NCI-H2196 treated with DMSO at 0.1 percent for 48 hours (cell line): ENCODE measurements around the gene ACER2.

Experiments
- DNase-seq: peaks from one replicate; lab custom pipeline; 2025; ENCODE audit not compliant: unreplicated experiment; lab: John Stamatoyannopoulos, UW

Gene ACER2

DNA sequence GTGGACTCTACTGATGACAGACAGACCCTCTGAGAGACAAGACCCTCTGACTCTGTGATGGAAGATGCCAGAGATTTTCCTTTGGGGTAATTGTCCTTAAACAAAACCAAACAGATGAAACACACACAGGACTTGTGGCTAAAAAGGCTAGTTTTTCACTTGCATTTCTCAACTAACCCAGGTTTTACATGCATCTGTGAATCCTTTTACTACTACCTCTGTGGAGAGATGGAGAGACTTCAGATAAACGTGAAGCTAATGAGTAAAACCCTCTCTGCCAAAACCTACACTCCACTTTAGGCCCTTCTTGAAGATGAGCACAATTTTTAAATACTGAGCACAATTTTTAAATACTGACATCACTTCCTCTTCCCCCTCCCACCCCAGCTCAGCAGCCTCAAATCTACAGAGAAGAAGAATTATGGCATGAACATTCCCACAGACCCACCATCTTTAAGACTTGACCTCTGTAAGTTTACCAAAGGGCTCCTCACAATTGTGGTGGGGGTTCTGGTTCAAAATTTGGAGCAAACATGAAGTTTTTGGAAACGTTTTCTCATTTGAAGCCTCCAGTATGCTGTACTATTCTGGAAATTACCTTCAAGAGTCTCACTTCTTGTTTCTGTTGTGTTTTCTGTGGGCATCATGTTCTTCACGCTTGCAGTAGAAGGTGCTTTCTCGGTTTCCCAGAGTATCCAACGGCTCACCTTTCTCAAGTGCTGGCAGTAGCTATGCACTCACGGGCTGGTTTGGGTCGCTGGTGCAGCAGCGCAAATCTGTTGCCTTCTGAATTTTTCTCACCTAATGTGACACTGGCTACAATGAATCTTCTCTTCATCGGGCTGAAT is 42.7 kb downstream of the ACER2 start:
- no peak for DNase-seq

- no peak for DNase-seq
Measured at GRCh38 chr9:19456426-19456825, 47.6 kb downstream of the ACER2 start.

DNA sequence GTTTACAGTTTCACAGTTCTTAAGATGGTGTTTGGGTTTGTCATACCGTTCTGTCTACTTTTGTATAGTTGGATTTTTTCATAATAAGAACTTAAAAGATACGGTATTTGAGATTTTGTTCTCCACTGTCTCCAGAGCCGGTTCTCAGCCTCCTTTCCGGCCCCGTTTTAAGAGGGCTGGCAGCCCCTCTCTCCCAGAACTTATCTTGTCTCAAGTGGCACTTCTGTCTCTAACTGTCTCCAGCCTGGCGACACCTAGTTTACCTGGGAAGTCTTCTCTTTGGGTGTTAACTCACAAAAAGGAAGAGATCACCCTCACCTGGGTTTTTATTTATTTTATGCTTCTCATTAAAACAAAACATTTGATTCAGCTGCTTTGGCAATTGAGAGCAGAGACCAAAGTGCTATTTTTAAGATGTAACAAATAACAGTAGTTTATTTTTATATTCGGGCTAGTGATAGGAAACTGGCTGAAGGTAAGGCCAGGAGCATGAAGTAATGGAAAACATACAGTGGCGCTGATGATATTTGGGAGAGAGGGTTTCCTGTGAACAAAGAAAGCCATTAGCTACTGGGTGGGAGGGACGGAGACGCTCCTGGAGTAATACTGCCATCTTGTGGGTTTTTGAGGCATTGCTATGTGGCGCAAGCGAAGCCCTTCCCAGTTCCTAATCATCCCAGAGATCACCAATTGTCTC is 48.3 kb downstream of the ACER2 start:
- peak; percentile 73 for DNase-seq

DNA sequence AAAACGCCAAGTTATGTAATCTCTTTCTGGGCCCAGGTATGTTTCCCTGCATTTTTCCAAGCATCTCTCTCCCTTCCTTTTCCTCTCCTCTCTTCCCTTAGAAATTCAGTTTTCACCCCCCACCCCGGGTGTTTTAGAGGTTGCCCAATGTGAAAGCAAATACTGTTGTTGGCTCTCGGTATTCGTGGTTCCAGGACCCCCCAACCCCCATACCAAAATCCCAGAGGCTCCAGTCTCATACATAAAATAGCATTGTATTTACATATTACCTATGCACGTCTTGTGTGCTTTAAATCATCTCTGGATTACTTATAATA is 48.8 kb downstream of the ACER2 start:
- DNase-seq: no peak

GRCh38 chr9:19460243-19460642 is 51.4 kb downstream of the ACER2 start:
- no peak for DNase-seq

DNA sequence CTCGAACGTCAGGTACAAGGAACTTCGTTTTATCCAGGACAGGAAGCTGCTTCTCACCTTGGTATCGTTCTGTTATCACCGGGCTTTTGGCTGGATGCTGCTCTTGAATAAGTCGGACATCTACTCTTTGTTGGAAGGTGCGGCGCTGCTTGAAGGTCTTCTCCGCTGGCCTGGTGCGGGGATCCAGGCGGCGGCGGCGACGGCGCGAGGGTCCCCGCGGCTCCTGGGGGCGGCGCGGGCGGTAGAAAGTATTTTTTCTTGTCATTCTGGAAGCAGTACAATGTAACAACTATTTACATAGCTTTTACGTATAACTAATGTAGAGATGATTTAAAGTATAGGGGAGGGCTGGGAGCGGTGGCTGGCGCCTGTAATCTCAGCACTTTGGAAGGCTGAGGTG is 52.3 kb downstream of the ACER2 start:
- DNase-seq: no peak

DNA sequence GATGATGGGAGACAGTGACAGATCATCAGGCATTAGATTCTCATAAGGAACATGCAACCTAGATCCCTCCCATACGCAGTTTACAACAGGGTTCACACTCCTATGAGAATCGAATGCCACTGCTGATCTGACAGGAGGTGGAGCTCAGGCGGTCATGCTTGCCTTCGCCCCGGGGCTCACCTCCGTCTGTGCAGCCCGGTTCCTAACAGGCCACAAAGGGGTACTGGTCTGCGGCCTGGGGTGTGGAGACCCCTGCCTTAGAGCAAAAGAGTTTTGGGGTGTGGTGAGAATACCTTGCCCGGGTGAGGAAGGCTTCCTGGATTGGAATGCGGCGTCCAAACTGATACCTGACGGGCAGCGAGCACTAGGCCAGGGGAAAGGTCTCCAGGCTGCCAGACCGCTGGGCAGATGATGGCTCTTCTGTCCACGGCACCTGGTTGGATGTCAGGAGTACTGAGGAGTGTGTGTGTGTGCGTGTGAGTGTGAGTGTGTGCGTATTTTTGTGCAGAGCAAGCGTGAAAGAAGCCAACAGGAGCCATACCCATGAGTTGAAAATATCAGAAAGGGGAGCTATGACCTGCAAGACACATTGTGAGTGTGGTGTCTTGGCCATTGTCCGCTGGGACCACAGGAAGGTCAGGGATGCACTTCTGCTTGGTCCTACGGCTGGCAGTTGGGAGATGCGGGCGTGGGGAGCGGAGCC is 55.4 kb downstream of the ACER2 start:
- no peak for DNase-seq

DNA sequence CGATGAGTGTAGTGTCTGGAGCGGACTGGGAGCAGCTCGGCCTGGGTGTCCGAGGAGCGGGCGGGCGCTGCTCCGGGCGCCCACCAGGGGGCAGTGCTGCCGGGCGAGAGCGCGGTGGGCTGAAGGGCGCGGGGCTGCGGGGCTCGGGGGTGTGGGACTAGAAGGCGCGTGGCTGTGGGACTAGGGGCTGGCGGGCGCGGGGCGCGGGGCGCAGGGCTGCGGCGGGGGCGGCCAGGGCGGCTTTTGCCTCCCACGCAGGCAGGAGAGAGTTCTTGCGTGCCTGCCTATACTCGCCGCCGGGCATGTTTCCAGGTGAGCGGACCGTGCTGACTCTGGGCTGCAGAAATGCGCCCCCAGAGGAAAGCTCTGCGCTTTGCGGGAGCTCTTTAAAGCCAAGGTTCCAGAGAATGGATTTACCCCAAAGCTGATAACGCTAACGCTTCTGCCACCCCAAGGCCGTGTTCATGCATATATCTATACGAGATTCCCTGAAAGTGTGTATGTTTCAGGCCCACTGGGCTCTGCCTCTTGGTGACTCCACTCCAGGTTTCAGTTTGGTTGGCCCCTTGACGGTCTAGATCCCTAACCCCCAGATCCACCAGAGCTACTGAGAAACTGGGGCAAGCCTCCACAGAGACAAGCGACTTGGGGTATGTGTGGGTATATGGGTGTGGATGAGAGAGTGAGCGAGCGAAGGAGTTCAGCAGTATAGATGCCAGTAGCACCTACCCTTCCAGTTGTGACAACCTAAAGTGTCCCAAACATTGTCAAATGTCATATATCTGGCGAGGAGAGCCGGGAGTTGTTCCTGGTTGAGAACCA is 56.2 kb downstream of the ACER2 start:
- no peak for DNase-seq

DNA sequence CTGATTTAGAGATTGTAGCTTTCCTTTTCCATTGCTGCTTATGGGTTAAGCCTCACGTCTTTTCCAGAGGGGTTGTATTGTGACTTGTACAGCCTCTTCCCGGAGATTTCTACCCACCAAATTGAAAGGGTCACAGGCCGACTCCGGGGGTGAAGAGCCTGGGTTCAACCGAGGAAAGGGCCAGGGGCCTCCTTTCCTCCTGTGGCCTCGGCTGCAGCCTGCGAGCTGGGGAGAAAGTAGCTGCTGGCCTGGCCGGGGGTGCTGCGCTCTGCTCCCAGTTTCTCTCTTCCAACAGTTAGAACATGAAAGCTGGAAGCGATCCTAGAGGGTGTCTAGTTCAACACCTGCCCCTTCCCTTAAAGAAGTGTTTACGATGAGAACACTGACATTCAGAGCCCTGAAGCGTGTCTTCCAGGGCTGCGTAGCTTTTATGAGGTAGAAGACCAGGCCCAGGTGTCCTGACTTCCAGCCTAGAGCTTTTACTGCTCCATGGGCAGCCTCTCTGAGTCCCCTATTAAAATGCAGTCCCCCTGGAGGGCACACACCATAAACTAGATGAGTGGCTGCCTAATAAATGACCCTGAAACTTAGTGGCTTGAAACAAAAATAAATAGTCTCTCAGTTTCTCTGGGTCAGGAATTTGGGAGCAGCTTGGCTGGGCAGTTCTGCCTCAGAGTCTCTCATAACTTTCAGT is 56.9 kb downstream of the ACER2 start:
- no peak for DNase-seq

DNA sequence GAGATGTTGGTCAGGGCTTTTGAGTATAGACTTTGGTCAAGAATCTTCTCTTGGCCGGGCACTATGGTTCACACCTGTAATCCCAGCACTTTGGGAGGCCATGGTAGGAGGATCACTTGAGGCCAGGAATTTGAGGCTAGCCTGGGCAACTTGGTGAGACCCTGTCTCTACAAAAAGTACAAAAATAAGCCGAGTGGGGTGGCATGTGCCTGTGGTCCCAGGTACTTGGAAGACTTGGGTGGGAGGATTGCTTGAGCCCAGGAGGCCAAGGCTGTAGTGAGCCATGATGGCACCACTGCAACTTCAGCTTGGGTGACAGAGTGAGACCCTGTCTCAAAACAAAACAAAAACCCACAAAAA is 57.5 kb downstream of the ACER2 start:
- no peak for DNase-seq

- DNase-seq: no peak
Measured at GRCh38 chr9:19469271-19469670, 60.5 kb downstream of the ACER2 start.

DNA sequence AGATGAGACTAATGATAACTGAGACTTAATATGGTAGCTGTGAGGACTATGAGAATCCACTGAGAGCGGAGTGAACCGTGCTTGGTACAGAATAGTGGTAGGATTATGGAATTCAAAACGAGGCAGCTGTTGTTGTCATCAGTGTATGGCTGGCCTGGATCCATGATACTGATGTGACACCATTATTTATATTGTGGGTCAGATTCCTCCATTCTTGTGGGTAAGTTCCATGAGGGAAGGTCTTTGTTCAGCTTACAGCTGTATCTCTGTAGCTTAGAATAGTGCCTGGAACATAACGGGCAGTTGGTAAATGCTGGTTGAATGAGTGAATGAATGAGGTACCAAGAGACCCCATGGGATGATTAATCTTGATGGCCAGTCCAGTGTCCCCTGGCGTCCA is 61.8 kb downstream of the ACER2 start:
- DNase-seq: no peak

DNA sequence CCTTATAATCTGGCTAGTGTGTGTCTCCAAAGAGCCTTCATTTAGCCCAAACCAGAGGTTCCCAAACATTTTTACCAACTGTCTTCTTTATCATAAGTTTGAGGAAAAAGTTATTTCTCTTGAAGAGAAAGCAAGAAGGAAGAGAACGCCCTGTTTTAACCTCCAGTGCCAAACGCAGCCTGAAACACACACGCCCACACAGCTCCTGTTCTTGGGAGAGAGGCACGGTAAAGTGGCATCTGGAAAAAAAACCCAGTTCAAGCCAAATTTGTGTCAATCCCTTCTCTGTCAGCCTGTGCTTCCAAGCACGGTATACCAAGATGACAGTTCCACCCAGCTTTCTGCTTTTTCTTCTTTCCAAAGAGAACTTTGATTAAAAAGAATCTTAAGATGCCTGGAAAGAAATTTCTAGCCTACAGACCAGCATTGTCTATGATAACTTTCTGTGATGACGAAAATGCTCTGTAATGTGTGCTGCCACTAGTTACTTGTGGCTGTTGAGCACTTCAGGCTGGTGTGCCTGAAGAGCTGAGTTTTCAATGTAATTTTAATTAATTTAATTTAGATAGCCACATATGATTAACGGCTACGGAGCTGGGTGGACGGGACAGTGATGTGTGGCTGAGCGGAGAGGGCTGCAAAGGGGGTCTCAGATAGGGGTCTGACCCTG is 62.3 kb downstream of the ACER2 start:
- DNase-seq: no peak

DNA sequence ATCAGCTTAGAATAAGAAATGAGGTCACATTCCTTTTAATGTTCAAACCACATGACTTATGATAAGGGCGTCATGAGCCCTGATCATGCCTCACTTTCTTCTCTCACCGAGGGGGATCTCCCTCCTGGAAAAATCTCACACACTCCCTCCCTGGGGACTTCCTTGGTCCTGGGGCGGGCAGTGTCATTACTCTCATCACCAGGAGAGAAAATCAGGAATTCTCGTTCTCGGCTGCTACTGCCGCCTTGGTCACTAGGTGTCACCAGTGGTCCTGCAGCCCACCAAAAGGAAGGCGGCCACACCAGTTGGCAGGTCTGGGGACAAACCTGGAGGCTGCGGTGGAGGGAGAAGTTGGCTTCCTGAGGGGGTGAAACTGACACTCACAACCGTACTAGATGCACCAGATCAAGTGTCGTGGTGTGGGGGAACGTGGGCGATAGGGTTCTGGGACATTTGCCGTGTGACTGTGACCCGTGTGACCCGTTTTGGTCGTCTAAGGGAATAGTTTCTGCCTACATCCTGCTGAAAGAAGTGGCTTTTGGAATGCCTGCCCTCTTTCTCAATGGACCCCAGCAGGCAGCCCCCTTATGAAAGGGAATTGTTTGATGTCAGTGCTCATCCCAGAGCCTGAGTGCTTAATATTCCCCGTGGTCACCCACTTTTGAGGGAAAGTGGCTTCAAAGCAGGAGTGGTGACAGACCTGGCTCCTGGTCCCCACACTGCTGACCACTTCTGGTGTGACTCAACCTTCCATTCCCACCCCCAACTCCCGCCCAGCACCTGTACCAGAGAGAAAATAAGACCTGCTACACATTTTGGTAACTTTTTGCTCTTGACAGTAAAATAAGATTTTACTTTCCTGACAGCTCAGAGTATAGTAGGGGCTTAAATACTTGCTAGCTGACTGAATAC is 63.2 kb downstream of the ACER2 start:
- DNase-seq: peak; percentile 10

DNA sequence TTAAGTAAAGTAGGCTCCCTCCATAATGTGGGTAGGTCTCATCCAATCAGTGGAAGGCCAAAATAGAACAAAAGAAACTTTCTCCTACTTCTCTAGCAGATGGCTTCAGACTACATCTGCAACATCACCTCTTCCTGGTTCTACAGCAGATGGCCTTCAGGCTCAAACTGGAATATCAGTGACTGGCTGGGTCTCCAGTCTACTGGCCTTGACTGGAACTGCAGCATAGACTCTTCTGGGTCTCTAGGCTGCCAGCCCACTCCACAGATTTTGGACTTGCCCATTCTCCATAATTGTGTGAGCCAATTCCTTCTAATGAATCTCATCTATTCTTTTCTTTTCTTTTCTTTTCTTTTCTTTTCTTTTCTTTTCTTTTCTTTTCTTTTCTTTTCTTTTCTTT is 64.8 kb downstream of the ACER2 start:
- no peak for DNase-seq

- DNase-seq: no peak
Measured at GRCh38 chr9:19479874-19480273, 71.1 kb downstream of the ACER2 start.

DNA sequence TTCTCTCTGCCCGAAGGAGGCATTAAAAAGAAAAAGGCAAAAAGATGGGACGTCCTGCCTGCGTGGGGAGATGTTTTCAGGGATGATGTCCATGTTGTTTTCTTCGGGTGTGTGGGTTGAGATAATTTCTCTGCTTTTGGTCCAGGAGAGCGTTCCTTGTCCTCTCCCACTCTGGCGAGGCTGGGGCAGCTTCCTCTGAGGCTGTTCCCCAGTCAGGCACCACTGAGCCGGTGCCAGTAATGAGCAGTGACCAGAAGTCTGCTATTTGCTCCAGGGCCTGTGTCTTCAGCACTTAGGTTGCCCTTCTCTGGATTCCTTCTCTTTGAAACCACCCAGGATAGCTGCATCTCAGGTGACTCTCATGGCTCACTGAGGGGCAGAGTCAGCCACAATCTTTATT is 71.5 kb downstream of the ACER2 start:
- DNase-seq: no peak

- DNase-seq: no peak
Measured at GRCh38 chr9:19481121-19481870, 72.5 kb downstream of the ACER2 start.
